Bronchial epithelial cell (primary cell): ENCODE results near the gene PRKCB. TPM values are rescaled to one million over a fixed set of nuclear protein-coding genes. Genes with fewer than 3 reads are reported as not detected.

Source experiments
- DNase-seq: peaks from one replicate; pipeline ENCODE4 v3.0.0-alpha.2; 2010; ENCODE audit warnings: low read depth
- FAIRE-seq: peaks from 2 replicates; lab custom pipeline; 2011; peaks lifted over from hg19 to GRCh38; lab: Jason Lieb, UNC
- H3K27me3 ChIP-seq: 2 replicates; pipeline ENCODE4 v1.5.1; 2011; ENCODE audit warnings: low read length; ENCODE audit not compliant: control insufficient read depth, insufficient read depth
- H3K36me3 ChIP-seq: 2 replicates; pipeline ENCODE4 v1.5.1; 2011; ENCODE audit warnings: low read length; ENCODE audit not compliant: control insufficient read depth, insufficient read depth
- H3K4me3 ChIP-seq: 2 replicates; pipeline ENCODE4 v1.5.1; 2011; ENCODE audit warnings: mild to moderate bottlenecking, low read depth, low read length, control low read depth
- total RNA-seq: library from RNA; depleted of rRNA; stranded (reverse); fragments of >200 nt; gene quantifications from 2 replicates; pipeline ENCODE4 v1.2.1, GENCODE V29; 2014
- TF ChIP-seq, protein P1 (sequence below): IDR thresholded peaks from 2 replicates; pipeline ENCODE4 v1.5.1; 2011; ENCODE audit warnings: mild to moderate bottlenecking, moderate library complexity, low read length, control low read depth, inconsistent platforms; ENCODE audit not compliant: insufficient read depth, severe bottlenecking

Gene PRKCB
- total RNA-seq, 1 donor from 2014 or later, result not detected

DNA sequence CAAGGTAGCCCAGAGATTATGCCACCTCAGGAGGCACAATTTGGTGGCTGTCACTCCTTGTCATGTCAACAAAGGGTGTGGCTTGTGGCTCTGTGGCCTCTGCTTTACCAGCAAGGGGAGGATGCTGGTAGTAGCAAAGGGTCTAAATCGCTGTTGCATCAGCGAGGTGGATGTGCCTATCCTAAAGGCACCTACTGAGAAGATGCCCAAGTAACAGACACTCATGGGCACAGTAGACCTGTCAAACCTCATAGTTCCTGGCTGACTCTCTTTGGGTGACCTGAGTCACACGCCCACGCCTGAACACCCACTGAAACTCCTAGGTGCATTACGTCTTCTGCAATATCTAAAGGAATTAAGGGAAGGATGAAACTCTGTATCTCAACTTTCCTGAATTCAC is 139.5 kb downstream of the PRKCB start:
- no peaks in the 10 kb centered on the region for H3K36me3 ChIP-seq
- TF ChIP-seq, protein P1, sequence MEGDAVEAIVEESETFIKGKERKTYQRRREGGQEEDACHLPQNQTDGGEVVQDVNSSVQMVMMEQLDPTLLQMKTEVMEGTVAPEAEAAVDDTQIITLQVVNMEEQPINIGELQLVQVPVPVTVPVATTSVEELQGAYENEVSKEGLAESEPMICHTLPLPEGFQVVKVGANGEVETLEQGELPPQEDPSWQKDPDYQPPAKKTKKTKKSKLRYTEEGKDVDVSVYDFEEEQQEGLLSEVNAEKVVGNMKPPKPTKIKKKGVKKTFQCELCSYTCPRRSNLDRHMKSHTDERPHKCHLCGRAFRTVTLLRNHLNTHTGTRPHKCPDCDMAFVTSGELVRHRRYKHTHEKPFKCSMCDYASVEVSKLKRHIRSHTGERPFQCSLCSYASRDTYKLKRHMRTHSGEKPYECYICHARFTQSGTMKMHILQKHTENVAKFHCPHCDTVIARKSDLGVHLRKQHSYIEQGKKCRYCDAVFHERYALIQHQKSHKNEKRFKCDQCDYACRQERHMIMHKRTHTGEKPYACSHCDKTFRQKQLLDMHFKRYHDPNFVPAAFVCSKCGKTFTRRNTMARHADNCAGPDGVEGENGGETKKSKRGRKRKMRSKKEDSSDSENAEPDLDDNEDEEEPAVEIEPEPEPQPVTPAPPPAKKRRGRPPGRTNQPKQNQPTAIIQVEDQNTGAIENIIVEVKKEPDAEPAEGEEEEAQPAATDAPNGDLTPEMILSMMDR, result no peak
- FAIRE-seq (no peak), DNase-seq (no peak)
- no peaks in the 10 kb centered on the region for H3K27me3 ChIP-seq
- H3K4me3 ChIP-seq, result no peak overlapping the region

DNA sequence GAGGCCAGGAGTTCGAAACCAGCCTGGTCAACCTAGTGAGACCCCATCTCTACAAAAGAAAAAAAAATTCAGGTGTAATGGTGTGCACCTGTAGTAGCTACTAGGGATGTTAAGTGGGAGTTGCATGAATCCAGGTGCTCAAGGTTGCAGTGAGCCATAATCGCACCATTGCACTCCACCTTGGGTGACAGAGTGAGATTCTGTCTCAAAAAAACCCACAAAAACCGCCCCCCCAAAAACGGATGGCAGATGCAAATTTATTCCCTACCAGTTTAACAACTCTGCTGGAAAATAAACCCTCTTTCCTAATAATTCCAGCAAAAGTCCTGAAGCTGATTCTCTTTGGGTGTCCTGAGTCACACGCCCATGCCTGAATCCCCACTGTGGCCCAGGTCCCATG is 140.3 kb downstream of the PRKCB start:
- Histone ChIP-seq H3K27me3 (no peaks in the 10 kb centered on the region), H3K4me3 (no peak overlapping the region), H3K36me3 (no peaks in the 10 kb centered on the region)
- TF ChIP-seq, protein P1, result no peak
- DNase-seq (no peak), FAIRE-seq (no peak)

DNA sequence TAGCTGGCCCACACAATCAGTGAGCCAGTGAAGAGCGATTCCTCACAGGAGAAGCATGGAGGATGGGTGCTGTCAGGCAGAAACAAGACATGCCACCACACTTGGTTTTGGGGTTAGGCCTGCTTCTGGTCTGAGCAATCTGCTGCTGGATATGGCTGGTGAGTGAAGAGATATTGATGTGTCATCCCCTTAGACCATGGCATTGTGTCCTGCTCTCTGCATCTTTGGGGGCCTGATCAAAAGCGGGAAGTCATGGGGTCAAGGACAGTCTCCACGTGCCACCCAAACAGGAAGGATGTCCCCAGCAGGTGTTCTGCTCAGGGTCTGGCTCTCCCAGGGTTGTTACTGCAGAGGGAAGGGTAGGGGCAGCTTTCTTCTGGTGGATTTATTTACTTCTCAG is 140.7 kb downstream of the PRKCB start:
- Histone ChIP-seq H3K27me3 (no peaks in the 10 kb centered on the region), H3K36me3 (no peaks in the 10 kb centered on the region), H3K4me3 (no peak overlapping the region)
- DNase-seq (no peak), FAIRE-seq (no peak)
- TF ChIP-seq, protein P1, result no peak

DNA sequence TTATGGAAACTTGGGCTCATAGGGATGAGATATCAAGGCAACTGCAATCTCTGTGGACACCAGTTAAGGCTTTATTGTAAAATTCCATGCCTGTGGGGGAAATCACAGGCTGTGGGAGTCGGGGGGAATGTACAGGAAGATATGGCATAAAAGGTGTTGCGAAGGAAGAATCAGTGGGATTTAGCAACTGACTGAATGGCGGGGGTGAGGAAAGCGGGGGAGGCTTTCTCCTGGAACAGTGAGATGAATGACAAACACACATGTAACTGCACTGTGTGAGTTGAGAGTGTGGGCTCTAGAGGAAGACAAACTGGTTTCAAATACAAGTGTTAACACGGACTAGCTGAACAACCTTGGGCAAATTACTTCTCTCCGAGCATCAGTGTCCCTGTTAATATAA is 143.7 kb downstream of the PRKCB start:
- TF ChIP-seq, protein P1, result no peak
- H3K36me3 ChIP-seq, result no peaks in the 10 kb centered on the region
- H3K4me3 ChIP-seq, result no peak overlapping the region
- no peaks in the 10 kb centered on the region for H3K27me3 ChIP-seq
- DNase-seq (no peak), FAIRE-seq (no peak)

DNA sequence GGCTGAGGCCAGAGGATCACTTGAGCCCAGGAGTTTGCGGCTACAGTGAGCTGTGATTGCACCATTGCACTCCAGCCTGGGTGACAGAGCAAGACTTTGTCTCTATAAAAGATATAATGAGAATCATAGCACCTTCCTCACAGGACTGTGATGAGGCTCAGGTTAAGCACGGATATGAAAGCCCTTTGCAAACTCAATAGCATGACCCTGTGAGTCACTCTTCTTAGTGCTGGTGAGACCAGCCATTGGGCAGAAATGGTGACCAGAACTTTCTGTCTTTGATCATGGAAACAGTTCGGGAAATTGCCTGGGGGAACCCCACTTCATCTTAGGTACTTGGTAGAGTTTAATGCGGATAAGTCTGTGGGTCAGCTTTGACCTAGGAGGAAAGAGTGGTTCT is 144.2 kb downstream of the PRKCB start:
- FAIRE-seq (no peak), DNase-seq (no peak)
- H3K4me3 ChIP-seq, result no peak overlapping the region
- no peaks in the 10 kb centered on the region for H3K27me3 ChIP-seq
- TF ChIP-seq, protein P1, result no peak
- H3K36me3 ChIP-seq, result no peaks in the 10 kb centered on the region
